NCI-H460 (cell line): ENCODE measurements around the gene COPS3. TPM values are rescaled to one million over a fixed set of nuclear protein-coding genes. Genes with fewer than 3 reads are reported as not detected.

ENCODE experiments used
- DNase-seq: peaks from one replicate; pipeline ENCODE4 v3.0.0-alpha.2; 2016; ENCODE audit warnings: low read depth; ENCODE audit errors: extremely low read depth
- total RNA-seq: library from RNA; depleted of rRNA; stranded (reverse); fragments of >200 nt; shearing (Covaris generic); gene quantifications from 2 replicates; pipeline ENCODE4 v1.2.3, GENCODE V29; 2014

Gene COPS3
- total RNA-seq, 1 experiment from 2014 or later, result 88.0 TPM

DNA sequence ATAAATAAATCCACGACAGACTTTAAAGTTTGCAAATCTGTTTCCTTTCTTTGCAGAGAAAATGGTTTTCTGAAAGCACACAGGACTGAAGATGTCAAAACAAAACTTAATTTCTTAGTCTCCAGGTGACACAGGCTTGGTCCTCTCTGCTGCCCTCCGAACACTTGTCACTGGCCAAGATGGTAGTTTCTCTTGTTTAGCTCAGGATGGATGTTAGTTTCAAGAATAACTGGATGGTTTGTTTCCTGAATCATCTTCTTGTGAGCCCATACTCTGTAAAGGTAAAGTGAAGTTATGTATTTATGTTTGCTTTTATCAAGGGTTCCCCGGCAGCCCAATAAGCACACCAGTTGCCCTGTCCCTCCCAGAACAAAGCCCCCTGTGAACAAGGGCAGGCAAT lies 34.2 kb downstream of the COPS3 start:
- no peak for DNase-seq

DNA sequence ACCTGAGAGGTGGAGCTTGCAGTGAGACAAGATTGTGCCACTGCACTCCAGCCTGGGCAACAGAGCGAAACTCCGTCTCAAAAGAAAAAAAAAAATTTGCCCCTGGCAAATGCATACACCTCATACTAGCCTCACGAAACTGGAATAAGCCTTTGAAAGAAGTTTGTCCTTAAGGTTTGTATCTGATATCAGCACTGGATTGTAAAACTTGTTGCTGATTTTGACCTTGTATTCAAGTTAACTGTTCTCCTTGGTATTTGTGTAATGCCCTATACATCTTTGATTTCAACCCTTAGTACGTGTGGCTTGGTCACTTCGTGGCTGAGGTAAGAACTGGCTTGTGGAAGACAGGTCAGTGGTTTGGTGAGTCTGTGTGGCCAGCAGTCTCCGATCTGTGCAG lies 37.9 kb downstream of the COPS3 start:
- no peak for DNase-seq

DNA sequence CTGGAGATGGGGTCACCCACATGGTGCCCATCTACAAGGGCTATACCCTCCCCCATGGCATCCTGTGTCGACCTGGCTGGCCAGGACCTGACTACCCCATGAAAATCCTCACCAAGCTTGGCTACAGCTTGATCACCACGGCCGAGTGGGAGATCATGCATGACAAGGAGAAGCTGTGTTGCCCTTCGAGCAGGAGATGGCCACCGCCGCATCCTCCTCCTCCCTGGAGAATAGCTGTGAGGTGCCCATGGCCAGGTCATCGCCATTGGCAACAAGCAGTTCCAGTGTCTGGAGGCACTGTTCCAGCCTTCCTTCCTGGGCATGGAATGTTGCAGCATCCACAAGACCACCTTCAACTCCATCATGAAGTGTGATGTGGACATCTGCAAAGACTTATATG lies 38.8 kb downstream of the COPS3 start:
- DNase-seq, result no peak

DNA sequence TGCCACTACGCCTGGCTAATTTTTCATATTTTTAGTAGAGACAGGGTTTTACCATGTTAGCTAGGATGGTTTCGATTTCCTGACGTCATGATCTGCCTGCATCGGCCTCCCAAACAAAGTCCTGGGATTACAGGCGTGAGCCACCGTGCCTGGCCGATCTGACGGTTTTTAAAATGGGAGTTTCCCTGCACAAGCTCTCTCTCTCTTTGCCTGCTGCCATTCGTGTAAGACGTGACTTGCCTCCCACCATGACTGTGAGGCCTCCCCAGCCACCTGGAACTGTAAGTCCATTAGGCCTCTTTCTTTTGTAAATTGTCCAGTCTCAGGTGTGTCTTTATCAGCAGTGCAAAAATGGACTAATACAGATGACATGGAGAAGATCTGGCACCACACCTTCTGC lies 39.4 kb downstream of the COPS3 start:
- no peak for DNase-seq

DNA sequence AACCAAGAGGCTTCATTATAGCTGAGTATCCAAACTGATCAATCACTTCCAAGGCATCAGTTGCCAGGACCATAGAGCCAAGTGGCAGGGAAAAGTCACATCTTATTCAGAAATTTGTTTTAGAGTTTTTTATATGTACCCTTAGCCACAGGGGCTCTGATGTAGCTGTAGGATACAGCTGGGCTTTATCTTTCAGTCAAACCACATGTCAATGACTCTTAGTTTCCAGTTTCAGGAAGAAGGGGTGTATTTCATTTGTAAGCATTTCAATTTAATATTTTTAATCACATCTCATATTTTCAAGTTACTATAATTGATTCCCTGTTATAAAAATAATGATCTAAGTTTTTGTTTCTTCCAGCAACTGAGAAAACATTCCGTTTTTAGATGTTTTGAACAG lies 41.2 kb downstream of the COPS3 start:
- DNase-seq, result no peak

DNA sequence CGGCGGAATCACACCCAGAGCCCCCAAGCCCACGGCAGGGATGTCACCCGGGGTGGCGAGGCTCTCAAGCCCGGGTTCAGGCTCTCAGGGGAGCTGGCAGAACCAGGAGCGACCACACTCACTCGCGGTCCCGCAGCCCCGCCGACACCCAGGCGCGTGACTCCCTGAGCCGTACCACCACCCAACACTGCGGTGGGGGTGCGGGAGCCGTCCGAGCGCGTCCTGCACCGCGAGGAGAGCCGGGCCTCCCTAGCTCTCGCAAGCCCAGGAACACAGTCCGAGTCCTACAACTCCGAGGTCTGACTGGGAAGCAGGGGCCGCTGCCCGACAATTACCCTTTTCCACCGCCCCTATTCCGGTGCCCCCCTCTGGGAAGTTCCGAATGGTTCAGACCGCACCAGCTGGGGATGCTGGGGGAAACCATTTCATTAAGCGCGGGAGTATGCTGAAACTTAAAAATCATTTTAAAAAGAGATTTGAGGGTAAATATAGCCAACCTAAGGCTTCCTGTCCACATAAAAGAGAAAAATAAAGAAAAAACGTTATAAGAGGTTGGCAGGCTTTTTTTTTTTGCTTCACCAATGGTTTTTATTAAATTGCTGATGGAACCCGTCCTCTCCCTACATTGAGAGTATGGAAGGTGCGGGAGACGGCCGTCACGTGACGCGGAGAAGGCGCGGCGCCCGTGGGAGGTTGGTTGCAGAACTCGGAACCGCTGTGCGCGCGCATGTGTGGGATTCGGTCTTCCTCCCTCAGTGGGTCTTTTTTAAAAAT lies 43.8 kb downstream of the COPS3 start, which contains the start of gene FLCN:
Gene FLCN, minus strand, starts transcription at position 143 of the 774 bp plus-strand sequence. CDS start 9,031 bp downstream, outside the sequence.
- DNase-seq, result peak; percentile 73

DNA sequence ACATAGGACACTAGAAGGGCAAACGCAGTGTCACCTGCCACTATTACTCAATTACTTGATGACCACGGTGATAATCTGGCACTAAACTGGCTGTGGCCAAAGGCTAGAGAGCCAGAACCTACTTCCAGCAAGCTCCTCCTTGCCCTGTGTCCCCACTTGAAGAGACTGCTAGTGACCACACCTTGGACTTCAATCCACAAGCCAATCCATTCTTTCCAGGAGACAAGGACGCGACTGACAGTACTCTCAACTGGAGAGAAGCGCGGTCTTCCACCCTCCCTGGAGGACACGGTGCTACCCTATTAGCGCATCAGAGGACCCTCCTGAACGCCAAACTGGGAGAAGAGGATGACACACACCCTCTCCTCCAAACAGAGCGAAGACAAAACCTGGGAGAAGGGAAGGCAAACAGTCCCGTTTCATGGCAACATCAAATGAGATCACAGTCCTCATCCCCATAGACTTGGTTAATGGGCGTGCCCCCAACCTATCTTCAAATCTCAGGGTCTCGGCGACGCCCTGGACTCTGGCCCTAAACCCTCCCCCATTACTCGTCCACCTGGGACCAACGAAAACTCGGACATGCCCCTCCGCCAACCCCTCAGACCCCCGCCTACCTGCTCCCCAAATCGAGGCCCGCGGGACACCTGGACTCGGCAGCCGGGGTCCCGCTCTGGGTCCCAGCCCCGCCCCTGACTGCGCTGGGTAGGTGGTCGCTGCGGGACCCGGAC lies 44.6 kb downstream of the COPS3 start:
- no peak for DNase-seq

DNA sequence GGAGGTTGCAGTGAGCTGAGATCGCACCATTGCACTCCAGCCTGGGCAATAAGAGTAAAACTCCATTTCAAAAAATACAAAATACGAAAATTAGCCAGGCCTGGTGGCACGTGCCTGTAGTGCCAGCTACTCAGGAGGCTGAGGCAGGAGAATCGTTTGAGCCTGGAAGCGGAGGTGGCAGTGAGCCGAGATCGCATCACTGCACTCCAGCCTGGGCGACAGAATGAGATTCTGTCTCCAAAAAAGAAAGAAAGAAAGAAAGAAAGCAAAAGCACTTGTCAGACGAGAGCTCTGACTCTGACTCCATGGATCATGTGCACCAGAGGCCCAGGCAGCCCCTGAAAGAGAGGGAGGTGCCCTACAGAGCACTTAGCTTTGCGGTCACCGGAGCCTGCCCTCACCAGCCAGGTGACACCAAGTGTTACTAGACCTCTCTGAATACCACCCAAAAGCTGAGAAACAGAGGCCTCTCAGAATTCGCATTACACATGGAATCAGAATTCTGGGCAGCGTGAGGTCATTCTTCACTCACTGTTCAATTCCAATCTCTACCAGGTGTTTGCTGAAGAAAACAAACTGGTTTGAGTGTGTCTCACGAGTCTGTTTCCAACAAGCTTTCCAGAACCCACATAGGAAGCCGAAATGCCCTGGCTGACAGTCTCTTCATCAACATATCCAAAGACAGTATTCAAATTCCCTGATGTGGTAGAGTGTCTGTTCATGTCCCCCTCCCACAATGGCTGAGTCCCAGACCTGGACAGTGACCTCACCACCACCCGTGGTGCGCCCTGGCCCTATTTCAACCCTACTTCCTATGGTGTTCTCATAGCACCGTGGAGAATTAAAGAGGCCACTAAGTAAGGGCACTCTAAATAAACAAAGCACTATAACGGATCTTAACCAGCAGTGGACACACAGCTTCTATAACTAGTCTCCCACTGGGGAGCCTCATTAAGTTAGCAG lies 45.6 kb downstream of the COPS3 start:
- DNase-seq, result no peak

DNA sequence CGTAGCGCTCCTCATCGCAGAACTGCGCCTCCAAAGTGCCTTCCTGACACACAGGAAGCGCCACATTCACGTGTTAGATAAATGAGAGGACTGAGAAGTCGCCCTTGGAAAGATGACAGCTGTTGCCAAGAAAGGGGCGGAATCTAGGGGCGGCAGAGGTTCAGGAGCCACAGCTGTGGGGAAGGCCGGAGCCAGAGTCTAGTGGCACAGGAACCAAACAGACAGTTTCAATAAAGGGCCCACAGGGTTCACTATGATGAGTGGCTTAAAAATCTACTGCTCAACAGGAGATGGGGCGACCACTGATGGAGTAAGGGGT lies 48.8 kb downstream of the COPS3 start:
- DNase-seq, result no peak

DNA sequence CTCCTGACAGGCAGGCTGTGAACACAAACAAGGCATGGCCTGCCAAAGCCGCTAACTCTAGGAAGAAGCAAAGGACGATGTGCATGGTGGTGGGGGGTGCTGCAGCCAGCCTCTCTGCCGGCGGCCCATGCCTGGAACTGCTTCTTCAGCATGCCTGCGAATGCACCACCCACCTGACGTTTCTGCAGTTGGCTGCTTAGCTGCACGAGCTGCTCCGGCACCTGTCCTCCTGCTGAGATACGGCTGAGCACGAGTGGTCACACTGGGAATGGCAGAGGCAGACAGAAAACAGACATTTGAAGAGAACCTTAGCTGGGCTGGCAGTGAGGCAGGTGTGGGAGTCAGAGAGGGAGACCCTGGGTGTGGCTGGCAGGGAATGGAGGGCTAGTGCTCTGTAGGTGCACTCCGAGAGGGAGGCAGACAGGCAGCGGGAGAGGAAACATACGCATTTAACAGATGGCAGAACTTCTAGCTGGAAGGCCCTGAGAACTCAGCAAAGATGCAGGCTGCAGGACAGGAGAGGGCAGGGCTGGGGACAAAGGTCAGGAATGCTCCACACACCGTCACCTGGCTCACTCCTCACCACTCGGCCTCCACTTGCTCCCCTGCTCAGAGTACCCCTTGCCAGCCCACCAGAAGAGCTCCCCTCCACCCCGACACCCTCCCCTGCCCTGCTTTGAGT lies 49.3 kb downstream of the COPS3 start:
- DNase-seq, result no peak

DNA sequence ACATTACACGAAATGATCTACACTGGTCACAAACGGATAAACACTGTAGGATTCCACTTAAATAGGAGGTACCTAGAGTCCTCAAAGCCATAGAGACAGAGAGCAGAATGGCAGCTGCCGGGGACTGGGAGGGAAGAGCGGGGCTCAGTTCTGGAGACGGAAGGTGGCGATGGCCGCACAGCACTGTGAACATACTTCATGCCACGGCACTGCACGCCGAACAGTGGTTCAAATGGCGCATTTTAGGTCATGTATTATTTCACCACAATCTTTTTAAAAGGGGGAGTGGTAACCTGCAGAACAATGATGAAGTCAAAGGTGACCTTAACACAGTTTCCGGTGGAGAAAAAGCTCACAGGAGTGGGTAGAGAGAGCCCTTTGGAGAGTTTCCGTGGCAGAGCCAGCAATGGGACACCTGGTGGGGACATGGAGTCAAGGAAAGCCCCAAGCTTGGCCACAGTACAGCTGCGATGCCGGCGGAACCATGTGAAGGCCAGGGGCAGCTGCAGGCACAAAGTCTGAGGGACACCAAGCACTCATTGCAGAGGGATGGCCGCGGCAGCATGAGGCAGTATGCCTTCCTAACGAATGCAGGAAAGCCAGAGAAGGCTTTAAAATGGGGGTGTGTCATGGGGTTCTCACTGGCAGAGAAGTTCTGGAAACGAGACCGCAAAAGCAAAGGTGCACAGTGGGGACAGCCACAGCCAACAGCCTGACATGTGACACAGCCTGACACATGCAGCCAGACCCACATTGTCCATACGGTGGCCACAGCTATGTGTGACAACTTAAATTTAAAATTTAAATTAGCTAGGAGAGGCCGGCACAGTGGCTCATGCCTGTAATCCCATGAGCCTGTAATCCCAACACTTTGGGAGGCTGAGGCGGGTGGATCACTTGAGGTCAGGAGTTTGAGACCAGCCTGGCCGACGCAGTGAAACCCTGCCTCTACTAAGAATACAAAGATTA lies 51.3 kb downstream of the COPS3 start:
- DNase-seq, result no peak

DNA sequence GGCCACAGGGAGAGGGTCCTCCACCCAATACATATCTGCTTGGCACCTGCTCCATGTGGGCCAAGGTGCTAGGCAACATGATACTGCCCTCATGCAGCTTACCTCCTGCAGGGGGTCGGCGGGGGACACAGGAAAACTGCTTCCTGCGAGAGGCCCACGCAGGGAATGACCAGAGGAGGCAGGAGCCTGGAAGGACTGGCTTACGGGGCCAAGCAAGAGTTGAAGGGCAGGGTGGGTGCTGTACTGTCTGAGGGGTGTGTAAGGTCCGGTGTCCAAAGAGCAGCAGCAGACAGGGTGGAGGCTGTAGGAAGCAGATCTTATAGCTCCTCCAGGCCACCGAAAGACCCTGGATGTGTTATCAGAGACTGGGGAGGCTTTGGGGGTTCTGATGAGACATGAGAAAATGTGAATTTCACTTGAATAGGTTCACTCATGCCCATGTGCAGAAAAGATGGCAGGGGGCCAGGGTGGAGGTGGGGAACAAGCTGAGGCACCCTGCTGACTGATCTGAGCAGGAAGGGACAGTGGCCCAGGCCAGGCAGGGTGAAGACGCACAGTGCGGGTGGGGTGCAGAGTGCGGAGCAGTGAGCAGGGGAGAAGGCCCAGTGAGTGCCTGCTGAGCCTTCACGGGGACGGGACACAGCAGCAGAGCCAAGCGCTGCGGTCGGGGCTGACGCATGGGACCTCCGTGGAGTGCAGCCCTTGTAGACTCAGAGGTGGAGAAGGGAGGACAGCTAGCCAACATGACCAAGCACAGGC lies 52.3 kb downstream of the COPS3 start:
- no peak for DNase-seq

DNA sequence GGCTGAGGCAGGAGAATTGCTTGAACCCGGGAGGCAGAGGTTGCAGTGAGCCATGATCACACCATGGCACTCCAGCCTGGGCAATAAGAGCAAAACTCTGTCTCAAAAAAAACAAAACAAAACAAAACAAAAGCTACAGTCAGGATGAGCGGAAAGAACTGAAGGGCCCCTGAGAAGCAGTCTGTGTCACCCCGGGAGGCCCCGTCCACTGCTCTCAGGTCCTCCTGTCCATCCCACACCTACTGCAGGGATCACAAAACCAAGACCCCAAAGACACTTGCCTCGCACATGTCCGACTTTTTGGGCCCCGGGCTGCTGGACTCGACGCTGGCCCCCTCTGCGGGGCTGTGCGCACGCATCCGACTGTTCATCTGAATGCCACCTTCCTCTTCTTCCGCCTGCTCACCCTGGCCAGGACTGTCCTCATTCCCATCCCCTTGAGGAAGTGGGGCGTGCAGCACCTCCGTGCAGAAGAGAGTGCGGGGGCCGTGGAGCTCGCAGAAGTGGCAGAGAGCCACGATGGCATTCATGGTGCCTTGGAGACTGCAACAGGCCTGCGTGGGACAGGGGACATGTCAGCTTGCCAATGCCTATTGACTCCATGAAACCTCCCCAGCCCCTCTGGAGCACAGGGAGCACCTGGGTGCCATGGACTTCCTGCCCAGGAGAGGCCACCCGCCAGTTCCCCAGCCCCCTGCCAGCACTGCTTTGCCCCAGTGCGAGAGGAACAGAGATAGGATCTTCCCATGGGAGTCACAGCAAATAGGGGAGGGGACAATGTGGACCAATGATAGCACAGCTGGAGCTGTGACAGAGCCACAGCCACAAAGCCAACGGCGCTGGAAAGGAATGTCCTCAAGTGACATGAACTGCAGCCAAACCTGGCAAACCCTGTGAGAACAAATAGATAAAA lies 53.2 kb downstream of the COPS3 start:
- no peak for DNase-seq

DNA sequence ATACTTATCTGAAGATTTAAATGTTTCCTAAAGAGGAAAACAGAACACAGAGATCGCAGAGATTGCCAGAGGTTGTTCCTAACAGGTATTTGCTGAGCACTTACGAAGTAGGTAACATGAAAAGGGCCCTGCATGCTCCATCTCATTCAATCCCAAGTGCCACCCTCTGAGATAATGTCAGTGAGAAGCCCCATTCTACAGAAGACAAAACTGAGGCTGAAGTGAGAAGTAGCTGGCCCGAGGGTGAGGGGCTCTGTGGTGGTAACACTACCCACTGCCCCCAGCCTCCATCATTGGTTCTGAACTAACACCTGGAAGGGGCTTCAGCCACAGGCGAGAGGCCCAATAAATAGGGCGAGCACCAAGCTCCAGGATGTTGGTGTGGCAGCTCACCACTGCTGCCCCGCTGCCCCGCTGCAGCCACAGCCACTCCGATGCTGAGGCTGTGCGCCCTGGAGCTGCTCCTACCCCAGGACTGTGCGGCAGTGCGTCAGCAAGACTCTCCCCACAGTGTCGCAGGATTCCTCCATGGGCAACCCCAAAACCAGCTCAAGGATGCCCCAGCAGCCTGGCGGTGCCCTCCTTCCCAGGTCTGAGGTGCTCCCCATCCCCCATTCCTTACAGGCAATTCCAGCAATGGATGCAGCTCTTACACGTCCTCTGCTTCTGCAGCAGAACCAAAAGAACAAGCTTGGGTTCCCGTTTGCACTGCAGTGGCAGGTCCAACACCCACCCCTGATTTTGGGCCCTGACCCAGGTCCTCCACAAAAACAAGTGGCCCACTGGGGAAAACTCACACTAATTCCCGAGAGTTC lies 54.4 kb downstream of the COPS3 start:
- DNase-seq, result no peak

DNA sequence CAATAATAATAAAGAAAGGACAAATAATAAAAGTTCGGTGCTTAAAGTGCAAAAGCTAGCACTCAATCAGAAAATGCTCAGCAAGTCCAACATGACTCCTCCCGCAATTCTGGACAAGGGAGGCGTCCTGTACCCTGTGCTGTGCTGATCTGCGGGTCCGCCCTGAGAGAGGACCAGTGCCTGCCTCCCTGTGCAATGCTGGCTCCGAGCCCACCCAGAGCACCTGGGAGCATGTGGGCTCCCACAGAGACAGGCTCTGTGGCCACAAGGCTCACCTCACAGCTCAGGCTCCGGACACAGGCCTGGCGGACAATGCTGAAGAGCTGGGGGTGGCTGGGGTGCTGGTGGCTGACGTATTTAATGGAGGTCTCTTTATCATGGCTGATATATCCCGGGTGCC lies 55.1 kb downstream of the COPS3 start:
- DNase-seq, result no peak

DNA sequence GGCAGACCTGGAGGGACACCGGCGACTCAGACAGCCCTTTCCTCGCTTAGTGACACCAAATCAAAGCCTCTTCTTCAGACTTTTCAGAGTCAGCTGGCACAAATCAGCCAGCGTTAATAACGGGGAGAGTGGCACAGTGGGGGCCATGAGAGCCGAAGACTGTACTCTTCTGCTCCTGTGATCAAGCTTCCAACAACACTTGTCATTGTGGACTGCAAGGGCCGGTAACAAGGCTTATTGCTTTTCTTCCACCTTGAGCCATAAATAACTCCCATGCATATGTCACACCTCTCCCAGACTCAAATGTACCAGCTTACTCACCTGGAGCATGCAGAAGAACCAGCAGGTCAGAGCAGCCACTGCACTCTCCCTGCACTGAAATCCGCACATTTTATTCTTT lies 56.9 kb downstream of the COPS3 start:
- DNase-seq, result no peak

DNA sequence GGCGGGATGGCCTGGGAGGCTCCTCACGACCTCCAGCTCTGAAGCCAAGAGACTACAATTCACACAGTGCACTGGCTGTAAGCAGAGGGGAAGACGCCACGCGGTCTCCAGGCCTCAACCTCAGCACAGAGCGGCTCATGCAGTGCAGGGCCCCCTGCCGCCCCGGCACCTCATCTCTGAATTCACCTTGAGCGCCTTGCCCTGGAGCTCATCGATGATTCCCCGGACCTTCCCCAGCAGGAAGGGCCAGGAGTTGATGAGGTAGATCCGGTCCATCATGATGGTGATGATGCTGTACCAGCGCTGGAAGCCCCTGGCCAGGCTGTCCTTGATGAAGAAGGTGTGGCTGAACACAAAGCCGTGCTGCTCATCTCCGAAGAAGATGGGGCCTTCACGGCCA lies 57.3 kb downstream of the COPS3 start:
- DNase-seq, result no peak
